ENCODE results near the gene SLC44A3.
A peak's percentile ranks its signal among the peaks of the same experiment; 100 is the strongest.

GRCh38 chr1:94863919-94864318 lies 43.8 kb downstream of the SLC44A3 start:
- TF ChIP-seq CTCF (tag by site-specific recombination; IDR thresholded peaks at IDR 0.05) (no peak), ZNF404 (tag by site-specific recombination; IDR thresholded peaks at IDR 0.05) (no peak), PRDM1 (tag by site-specific recombination; IDR thresholded peaks at IDR 0.05) (peak; percentile 86), ZNF23 (tag by site-specific recombination; IDR thresholded peaks at IDR 0.05; ENCODE audit: borderline replicate concordance) (no peak), ZNF169 (tag by site-specific recombination; IDR thresholded peaks at IDR 0.05) (no peak)
